H1 (cell line): Measurements from ENCODE around the gene FHIP1B. TPM values are rescaled to one million over a fixed set of nuclear protein-coding genes. Genes with fewer than 3 reads are reported as not detected.

Experiments
- CTCF ChIP-seq, 3 experiments: IDR thresholded peaks; 1 replicate in 2 of 3; 2 replicates in 1 of 3; pipeline versions ENCODE4 v1.5.1 to v1.6.1; 2011; ENCODE audit warnings: low read length in 3 of 3, mild to moderate bottlenecking in 3 of 3, inconsistent platforms in 2 of 3, low read depth in 1 of 3, moderate library complexity in 1 of 3; ENCODE audit not compliant: insufficient read depth in 1 of 3; ENCODE audit errors: control extremely low read depth in 1 of 3
- E2F6 ChIP-seq: IDR thresholded peaks from 2 replicates; pipeline ENCODE4 v1.6.1; 2012; ENCODE audit warnings: inconsistent platforms
- FOSL1 ChIP-seq: IDR thresholded peaks from 2 replicates; pipeline ENCODE4 v1.6.1; 2011; ENCODE audit warnings: mild to moderate bottlenecking, low read depth, low read length, moderate library complexity; ENCODE audit not compliant: insufficient read depth
- HDAC6 ChIP-seq: IDR thresholded peaks from one replicate; pipeline ENCODE4 v1.7.1; 2012; ENCODE audit warnings: low read depth, mild to moderate bottlenecking, inconsistent platforms, low read length, moderate library complexity
- NANOG ChIP-seq: IDR thresholded peaks from 2 replicates; pipeline ENCODE4 v1.6.1; 2011; ENCODE audit warnings: low read length, low read depth, mild to moderate bottlenecking, inconsistent platforms; ENCODE audit not compliant: insufficient read depth, poor library complexity, severe bottlenecking
- TAF1 ChIP-seq: IDR thresholded peaks from 2 replicates; pipeline ENCODE4 v1.6.1; 2011; ENCODE audit warnings: mild to moderate bottlenecking, low read depth, low read length
- polyA plus RNA-seq, 7 experiments: library from polyadenylated mRNA; depleted of rRNA in 3 of 7; stranded (reverse) in 5 of 7; unstranded in 2 of 7; fragments of >200 nt in 5 of 7; fragments of 200-250 nt in 2 of 7; gene quantifications; 1 replicate in 5 of 7; 2 replicates in 1 of 7; 4 replicates in 1 of 7; pipeline versions ENCODE4 v1.2.1 to v1.2.3, GENCODE V29; 2011 to 2013; ENCODE audit warnings: missing spikeins in 2 of 7, mixed read lengths in 2 of 7
- total RNA-seq: library from RNA; stranded (reverse); fragmentation: NEBNext Ultra II Directional; extraction: Animal tissue kit (Norgen Biotek cat#: 25700); gene quantifications from 2 replicates; pipeline ENCODE4 v1.2.1, GENCODE V29; 2021
- TF ChIP-seq, protein P1 (sequence below): fragments of 300-600 bp; sonication (generic); IDR thresholded peaks from 2 replicates; pipeline ENCODE4 v1.7.1; 2012; ENCODE audit warnings: low read length, moderate library complexity, mild to moderate bottlenecking, inconsistent platforms; ENCODE audit not compliant: insufficient replicate concordance

The FHIP1B gene
- total and polyA plus RNA-seq, 2 of the 8 experiments (the other 6 are each of a cell fraction or from before 2014, with no cell fraction given) = 16.8 to 41.9 TPM

DNA sequence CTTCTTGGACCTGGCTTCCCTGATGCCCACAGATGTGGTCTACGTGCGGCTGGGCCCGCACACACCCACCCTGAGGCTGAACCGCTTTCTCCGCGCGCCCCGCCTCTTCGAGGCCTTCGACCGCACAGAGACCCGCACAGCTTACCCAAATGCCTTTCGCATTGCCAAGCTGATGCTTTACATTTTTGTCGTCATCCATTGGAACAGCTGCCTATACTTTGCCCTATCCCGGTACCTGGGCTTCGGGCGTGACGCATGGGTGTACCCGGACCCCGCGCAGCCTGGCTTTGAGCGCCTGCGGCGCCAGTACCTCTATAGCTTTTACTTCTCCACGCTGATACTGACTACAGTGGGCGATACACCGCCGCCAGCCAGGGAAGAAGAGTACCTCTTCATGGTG lies 5.7 kb upstream of the FHIP1B start (continued):
- TF ChIP-seq HDAC6 (no peak), CTCF (IDR thresholded peaks at IDR 0.05; ENCODE audit: control extremely low read depth in 1 of 3, insufficient read depth in 1 of 3, low read depth in 1 of 3, low read length in 3 of 3) (no peak), TAF1 (no peak), FOSL1 (no peak), E2F6 (no peak), NANOG (no peak)
- TF ChIP-seq, protein P1, sequence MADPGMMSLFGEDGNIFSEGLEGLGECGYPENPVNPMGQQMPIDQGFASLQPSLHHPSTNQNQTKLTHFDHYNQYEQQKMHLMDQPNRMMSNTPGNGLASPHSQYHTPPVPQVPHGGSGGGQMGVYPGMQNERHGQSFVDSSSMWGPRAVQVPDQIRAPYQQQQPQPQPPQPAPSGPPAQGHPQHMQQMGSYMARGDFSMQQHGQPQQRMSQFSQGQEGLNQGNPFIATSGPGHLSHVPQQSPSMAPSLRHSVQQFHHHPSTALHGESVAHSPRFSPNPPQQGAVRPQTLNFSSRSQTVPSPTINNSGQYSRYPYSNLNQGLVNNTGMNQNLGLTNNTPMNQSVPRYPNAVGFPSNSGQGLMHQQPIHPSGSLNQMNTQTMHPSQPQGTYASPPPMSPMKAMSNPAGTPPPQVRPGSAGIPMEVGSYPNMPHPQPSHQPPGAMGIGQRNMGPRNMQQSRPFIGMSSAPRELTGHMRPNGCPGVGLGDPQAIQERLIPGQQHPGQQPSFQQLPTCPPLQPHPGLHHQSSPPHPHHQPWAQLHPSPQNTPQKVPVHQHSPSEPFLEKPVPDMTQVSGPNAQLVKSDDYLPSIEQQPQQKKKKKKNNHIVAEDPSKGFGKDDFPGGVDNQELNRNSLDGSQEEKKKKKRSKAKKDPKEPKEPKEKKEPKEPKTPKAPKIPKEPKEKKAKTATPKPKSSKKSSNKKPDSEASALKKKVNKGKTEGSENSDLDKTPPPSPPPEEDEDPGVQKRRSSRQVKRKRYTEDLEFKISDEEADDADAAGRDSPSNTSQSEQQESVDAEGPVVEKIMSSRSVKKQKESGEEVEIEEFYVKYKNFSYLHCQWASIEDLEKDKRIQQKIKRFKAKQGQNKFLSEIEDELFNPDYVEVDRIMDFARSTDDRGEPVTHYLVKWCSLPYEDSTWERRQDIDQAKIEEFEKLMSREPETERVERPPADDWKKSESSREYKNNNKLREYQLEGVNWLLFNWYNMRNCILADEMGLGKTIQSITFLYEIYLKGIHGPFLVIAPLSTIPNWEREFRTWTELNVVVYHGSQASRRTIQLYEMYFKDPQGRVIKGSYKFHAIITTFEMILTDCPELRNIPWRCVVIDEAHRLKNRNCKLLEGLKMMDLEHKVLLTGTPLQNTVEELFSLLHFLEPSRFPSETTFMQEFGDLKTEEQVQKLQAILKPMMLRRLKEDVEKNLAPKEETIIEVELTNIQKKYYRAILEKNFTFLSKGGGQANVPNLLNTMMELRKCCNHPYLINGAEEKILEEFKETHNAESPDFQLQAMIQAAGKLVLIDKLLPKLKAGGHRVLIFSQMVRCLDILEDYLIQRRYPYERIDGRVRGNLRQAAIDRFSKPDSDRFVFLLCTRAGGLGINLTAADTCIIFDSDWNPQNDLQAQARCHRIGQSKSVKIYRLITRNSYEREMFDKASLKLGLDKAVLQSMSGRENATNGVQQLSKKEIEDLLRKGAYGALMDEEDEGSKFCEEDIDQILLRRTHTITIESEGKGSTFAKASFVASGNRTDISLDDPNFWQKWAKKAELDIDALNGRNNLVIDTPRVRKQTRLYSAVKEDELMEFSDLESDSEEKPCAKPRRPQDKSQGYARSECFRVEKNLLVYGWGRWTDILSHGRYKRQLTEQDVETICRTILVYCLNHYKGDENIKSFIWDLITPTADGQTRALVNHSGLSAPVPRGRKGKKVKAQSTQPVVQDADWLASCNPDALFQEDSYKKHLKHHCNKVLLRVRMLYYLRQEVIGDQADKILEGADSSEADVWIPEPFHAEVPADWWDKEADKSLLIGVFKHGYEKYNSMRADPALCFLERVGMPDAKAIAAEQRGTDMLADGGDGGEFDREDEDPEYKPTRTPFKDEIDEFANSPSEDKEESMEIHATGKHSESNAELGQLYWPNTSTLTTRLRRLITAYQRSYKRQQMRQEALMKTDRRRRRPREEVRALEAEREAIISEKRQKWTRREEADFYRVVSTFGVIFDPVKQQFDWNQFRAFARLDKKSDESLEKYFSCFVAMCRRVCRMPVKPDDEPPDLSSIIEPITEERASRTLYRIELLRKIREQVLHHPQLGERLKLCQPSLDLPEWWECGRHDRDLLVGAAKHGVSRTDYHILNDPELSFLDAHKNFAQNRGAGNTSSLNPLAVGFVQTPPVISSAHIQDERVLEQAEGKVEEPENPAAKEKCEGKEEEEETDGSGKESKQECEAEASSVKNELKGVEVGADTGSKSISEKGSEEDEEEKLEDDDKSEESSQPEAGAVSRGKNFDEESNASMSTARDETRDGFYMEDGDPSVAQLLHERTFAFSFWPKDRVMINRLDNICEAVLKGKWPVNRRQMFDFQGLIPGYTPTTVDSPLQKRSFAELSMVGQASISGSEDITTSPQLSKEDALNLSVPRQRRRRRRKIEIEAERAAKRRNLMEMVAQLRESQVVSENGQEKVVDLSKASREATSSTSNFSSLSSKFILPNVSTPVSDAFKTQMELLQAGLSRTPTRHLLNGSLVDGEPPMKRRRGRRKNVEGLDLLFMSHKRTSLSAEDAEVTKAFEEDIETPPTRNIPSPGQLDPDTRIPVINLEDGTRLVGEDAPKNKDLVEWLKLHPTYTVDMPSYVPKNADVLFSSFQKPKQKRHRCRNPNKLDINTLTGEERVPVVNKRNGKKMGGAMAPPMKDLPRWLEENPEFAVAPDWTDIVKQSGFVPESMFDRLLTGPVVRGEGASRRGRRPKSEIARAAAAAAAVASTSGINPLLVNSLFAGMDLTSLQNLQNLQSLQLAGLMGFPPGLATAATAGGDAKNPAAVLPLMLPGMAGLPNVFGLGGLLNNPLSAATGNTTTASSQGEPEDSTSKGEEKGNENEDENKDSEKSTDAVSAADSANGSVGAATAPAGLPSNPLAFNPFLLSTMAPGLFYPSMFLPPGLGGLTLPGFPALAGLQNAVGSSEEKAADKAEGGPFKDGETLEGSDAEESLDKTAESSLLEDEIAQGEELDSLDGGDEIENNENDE = no peak
- TF ChIP-seq, all 59 proteins: peak for 0
